ENCODE data around the gene MICA. TPM values are rescaled to one million over a fixed set of nuclear protein-coding genes. Genes with fewer than 3 reads are reported as not detected.
A peak's percentile ranks its signal among the peaks of the same experiment; 100 is the strongest.

MICA gene
- total RNA-seq, 1 donor, result 31.1 TPM

- Histone ChIP-seq H3K27ac (ENCODE audit: low read depth, low read length) (no peak overlapping the region), H3K27me3 (ENCODE audit: insufficient read depth, low read length) (peaks cover 33% of the 10 kb centered on the region), H3K4me3 (ENCODE audit: insufficient read depth, low read length) (peak overlapping the region; percentile 81), H3K9me3 (ENCODE audit: low read depth, low read length) (no peaks in the 10 kb centered on the region), H3K4me1 (ENCODE audit: insufficient read depth, low read length) (peaks cover 8% of the 10 kb centered on the region), H3K79me2 (ENCODE audit: insufficient read depth, low read length) (peaks cover 16% of the 10 kb centered on the region), H4K20me1 (ENCODE audit: insufficient read depth, low read length) (peaks cover 18% of the 10 kb centered on the region), H3K36me3 (ENCODE audit: insufficient read depth, low read length) (peaks cover 21% of the 10 kb centered on the region), H2AFZ (ENCODE audit: low read length) (no peak overlapping the region), H3K4me2 (ENCODE audit: insufficient read depth, low read length) (peak overlapping the region; percentile 73)
- TF ChIP-seq CTCF (IDR thresholded peaks at IDR 0.05; ENCODE audit: extremely low read depth, low read depth, low read length), result no peak
- DNase-seq (ENCODE audit: insufficient read length, low spot score, missing footprints), result no peak
Observed at GRCh38 chr6:31355583-31355948, 47.8 kb upstream of the MICA start.

- Histone ChIP-seq H3K27ac (ENCODE audit: low read depth, low read length) (peak overlapping the region; percentile 45), H4K20me1 (ENCODE audit: insufficient read depth, low read length) (peaks cover 18% of the 10 kb centered on the region), H3K4me1 (ENCODE audit: insufficient read depth, low read length) (peaks cover 8% of the 10 kb centered on the region), H3K36me3 (ENCODE audit: insufficient read depth, low read length) (peaks cover 21% of the 10 kb centered on the region), H3K4me3 (ENCODE audit: insufficient read depth, low read length) (peak overlapping the region; percentile 81), H3K27me3 (ENCODE audit: insufficient read depth, low read length) (peaks cover 29% of the 10 kb centered on the region), H3K79me2 (ENCODE audit: insufficient read depth, low read length) (peaks cover 16% of the 10 kb centered on the region), H3K4me2 (ENCODE audit: insufficient read depth, low read length) (peak overlapping the region; percentile 73), H3K9me3 (ENCODE audit: low read depth, low read length) (no peaks in the 10 kb centered on the region), H2AFZ (ENCODE audit: low read length) (peak overlapping the region; percentile 99)
- TF ChIP-seq CTCF (IDR thresholded peaks at IDR 0.05; ENCODE audit: extremely low read depth, low read depth, low read length), result no peak
- DNase-seq (ENCODE audit: insufficient read length, low spot score, missing footprints), result peak; percentile 87
Observed at GRCh38 chr6:31356216-31356945, 47.0 kb upstream of the MICA start.

GRCh38 chr6:31356946-31357466 lies 46.4 kb upstream of the MICA start, which contains the start of gene HLA-B:
TSS of gene HLA-B (minus strand) at chr6:31357179. CDS start at chr6:31357158, 21 bp downstream.
- H3K9me3 ChIP-seq (ENCODE audit: low read depth, low read length), result no peaks in the 10 kb centered on the region
- peak within 1 kb of the TSS; percentile 99 for H2AFZ ChIP-seq (ENCODE audit: low read length)
- H3K4me2 ChIP-seq (ENCODE audit: insufficient read depth, low read length), result peak within 1 kb of the TSS; percentile 89
- H3K4me1 ChIP-seq (ENCODE audit: insufficient read depth, low read length), result peaks cover 8% of the 10 kb centered on the region
- H3K27ac ChIP-seq (ENCODE audit: low read depth, low read length), result peak within 1 kb of the TSS; percentile 45
- peaks cover 21% of the 10 kb centered on the region for H3K36me3 ChIP-seq (ENCODE audit: insufficient read depth, low read length)
- H3K4me3 ChIP-seq (ENCODE audit: insufficient read depth, low read length), result peak within 1 kb of the TSS; percentile 81
- no peak for TF ChIP-seq CTCF (IDR thresholded peaks at IDR 0.05; ENCODE audit: extremely low read depth, low read depth, low read length)
- peaks cover 16% of the 10 kb centered on the region for H3K79me2 ChIP-seq (ENCODE audit: insufficient read depth, low read length)
- DNase-seq (ENCODE audit: insufficient read length, low spot score, missing footprints), result peak; percentile 94
- peaks cover 18% of the 10 kb centered on the region for H4K20me1 ChIP-seq (ENCODE audit: insufficient read depth, low read length)
- peaks cover 33% of the 10 kb centered on the region for H3K27me3 ChIP-seq (ENCODE audit: insufficient read depth, low read length)

GRCh38 chr6:31357886-31358285 lies 45.5 kb upstream of the MICA start:
- no peak for TF ChIP-seq CTCF (IDR thresholded peaks at IDR 0.05; ENCODE audit: extremely low read depth, low read depth, low read length)
- peaks cover 16% of the 10 kb centered on the region for H3K79me2 ChIP-seq (ENCODE audit: insufficient read depth, low read length)
- H3K4me1 ChIP-seq (ENCODE audit: insufficient read depth, low read length), result peaks cover 8% of the 10 kb centered on the region
- DNase-seq (ENCODE audit: insufficient read length, low spot score, missing footprints), result no peak
- peaks cover 41% of the 10 kb centered on the region for H3K27me3 ChIP-seq (ENCODE audit: insufficient read depth, low read length)
- peaks cover 21% of the 10 kb centered on the region for H3K36me3 ChIP-seq (ENCODE audit: insufficient read depth, low read length)
- H2AFZ ChIP-seq (ENCODE audit: low read length), result no peak overlapping the region
- no peak overlapping the region for H3K4me3 ChIP-seq (ENCODE audit: insufficient read depth, low read length)
- peaks cover 17% of the 10 kb centered on the region for H4K20me1 ChIP-seq (ENCODE audit: insufficient read depth, low read length)
- peak overlapping the region; percentile 89 for H3K4me2 ChIP-seq (ENCODE audit: insufficient read depth, low read length)
- no peaks in the 10 kb centered on the region for H3K9me3 ChIP-seq (ENCODE audit: low read depth, low read length)
- no peak overlapping the region for H3K27ac ChIP-seq (ENCODE audit: low read depth, low read length)
